Fibroblast of lung (primary cell): ENCODE data around the gene SUGP2. TPM values are rescaled to one million over a fixed set of nuclear protein-coding genes. Genes with fewer than 3 reads are reported as not detected.

ENCODE experiments used
- DNase-seq, 2 donors: peaks; one replicate each; pipeline versions ENCODE4 v3.0.0 to v3.0.0-alpha.2; 2010; ENCODE audit warnings: low read depth in 2 of 2
- H2AFZ ChIP-seq: 2 replicates; pipeline ENCODE4 v1.5.1; 2012; ENCODE audit warnings: low read length, control low read depth, inconsistent platforms
- H3K27ac ChIP-seq: 2 replicates; pipeline ENCODE4 v1.5.1; 2011; ENCODE audit warnings: low read length, control low read depth; ENCODE audit not compliant: insufficient read depth
- H3K27me3 ChIP-seq: 2 replicates; pipeline ENCODE4 v1.5.1; 2011; ENCODE audit warnings: mild to moderate bottlenecking, low read length; ENCODE audit not compliant: control insufficient read depth, insufficient read depth
- H3K36me3 ChIP-seq: 2 replicates; pipeline ENCODE4 v1.5.1; 2011; ENCODE audit warnings: low read length; ENCODE audit not compliant: control insufficient read depth, insufficient read depth
- H3K4me1 ChIP-seq: 2 replicates; pipeline ENCODE4 v1.5.1; 2011; ENCODE audit warnings: low read length; ENCODE audit not compliant: control insufficient read depth, insufficient read depth; ENCODE audit errors: extremely low read depth
- H3K4me2 ChIP-seq: 2 replicates; pipeline ENCODE4 v1.5.1; 2011; ENCODE audit warnings: low read length, control low read depth; ENCODE audit not compliant: insufficient read depth; ENCODE audit errors: extremely low read depth
- H3K4me3 ChIP-seq, 4 experiments: fragments of 200-600 bp in 1 of 4; sonication (generic) in 1 of 4; replicated peaks in 1 of 4; 2 replicates each; pipeline ENCODE4 v1.5.1; 2011 to 2016; ENCODE audit warnings: low read length in 4 of 4, low read depth in 3 of 4, mild to moderate bottlenecking in 3 of 4, control low read depth in 2 of 4, inconsistent platforms in 1 of 4, mixed read lengths in 1 of 4; ENCODE audit not compliant: insufficient read depth in 1 of 4; ENCODE audit errors: control extremely low read depth in 1 of 4
- H3K79me2 ChIP-seq: 2 replicates; pipeline ENCODE4 v1.5.1; 2012; ENCODE audit warnings: mild to moderate bottlenecking, low read length, inconsistent platforms; ENCODE audit not compliant: control insufficient read depth, insufficient read depth
- H3K9ac ChIP-seq: 2 replicates; pipeline ENCODE4 v1.5.1; 2011; ENCODE audit warnings: mild to moderate bottlenecking, low read length, control low read depth; ENCODE audit not compliant: insufficient read depth
- H3K9me3 ChIP-seq: 2 replicates; pipeline ENCODE4 v1.5.1; 2012; ENCODE audit warnings: low read depth, low read length; ENCODE audit not compliant: control insufficient read depth, insufficient read depth
- H4K20me1 ChIP-seq: 2 replicates; pipeline ENCODE4 v1.5.1; 2011; ENCODE audit warnings: low read length; ENCODE audit not compliant: control insufficient read depth, insufficient read depth; ENCODE audit errors: extremely low read depth
- EZH2 ChIP-seq: IDR thresholded peaks from 2 replicates; pipeline ENCODE4 v1.5.1; 2012; ENCODE audit warnings: low read length, control low read depth, mild to moderate bottlenecking; ENCODE audit errors: missing control alignments
- polyA plus RNA-seq, 2 donors: library from polyadenylated mRNA; depleted of rRNA in 1 of 2; stranded (reverse) in 1 of 2; unstranded in 1 of 2; fragments of >200 nt; gene quantifications; 2 replicates each; pipeline ENCODE4 v1.2.1, GENCODE V29; 2011 to 2012; ENCODE audit warnings: missing spikeins in 1 of 2
- total RNA-seq: library from RNA; depleted of rRNA; stranded (reverse); fragments of >200 nt; gene quantifications from 2 replicates; pipeline ENCODE4 v1.2.1, GENCODE V29; 2014
- TF ChIP-seq, protein P1 (sequence below), 2 donors: IDR thresholded peaks in 1 of 2; conservative IDR thresholded peaks in 1 of 2; 1 replicate in 1 of 2; 2 replicates in 1 of 2; pipeline ENCODE4 v1.5.1; 2011 to 2012; ENCODE audit warnings: low read length in 2 of 2, control low read depth in 1 of 2, inconsistent platforms in 1 of 2, low read depth in 1 of 2, mild to moderate bottlenecking in 1 of 2

Gene SUGP2
- total and polyA plus RNA-seq, 2 donors (not counting 1 experiment from before 2014, with no cell fraction given): 29.2 to 31.4 TPM

DNA sequence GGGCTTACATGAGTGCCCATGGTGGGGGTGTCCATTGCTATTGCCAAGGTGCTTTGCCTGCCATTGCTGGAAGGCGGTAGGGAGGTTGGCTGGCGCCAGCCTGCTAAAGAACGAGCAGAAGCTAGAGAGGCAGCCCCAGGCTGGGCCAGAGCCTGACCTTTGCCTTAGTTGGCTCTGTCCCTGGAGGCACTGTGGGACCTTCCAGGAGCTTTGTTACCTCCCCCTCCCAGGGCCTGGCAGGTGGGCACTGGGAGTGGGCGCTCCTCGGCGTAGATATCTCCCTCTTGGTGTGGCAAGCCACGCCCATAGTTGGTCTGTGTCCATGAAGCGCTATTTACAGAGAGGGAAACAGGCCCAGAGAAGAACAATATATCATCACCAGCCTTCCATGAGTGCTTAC, 28.2 kb upstream of the SUGP2 start:
- Histone ChIP-seq H4K20me1 (no peaks in the 10 kb centered on the region), H3K4me1 (peaks cover 17% of the 10 kb centered on the region), H3K27ac (no peak overlapping the region), H3K9me3 (no peaks in the 10 kb centered on the region), H2AFZ (no peak overlapping the region), H3K27me3 (no peaks in the 10 kb centered on the region), H3K4me2 (no peak overlapping the region), H3K36me3 (peaks cover 13% of the 10 kb centered on the region), H3K4me3 (no peak overlapping the region), H3K79me2 (no peaks in the 10 kb centered on the region), H3K9ac (no peak overlapping the region)
- TF ChIP-seq EZH2: no peak
- TF ChIP-seq, protein P1, sequence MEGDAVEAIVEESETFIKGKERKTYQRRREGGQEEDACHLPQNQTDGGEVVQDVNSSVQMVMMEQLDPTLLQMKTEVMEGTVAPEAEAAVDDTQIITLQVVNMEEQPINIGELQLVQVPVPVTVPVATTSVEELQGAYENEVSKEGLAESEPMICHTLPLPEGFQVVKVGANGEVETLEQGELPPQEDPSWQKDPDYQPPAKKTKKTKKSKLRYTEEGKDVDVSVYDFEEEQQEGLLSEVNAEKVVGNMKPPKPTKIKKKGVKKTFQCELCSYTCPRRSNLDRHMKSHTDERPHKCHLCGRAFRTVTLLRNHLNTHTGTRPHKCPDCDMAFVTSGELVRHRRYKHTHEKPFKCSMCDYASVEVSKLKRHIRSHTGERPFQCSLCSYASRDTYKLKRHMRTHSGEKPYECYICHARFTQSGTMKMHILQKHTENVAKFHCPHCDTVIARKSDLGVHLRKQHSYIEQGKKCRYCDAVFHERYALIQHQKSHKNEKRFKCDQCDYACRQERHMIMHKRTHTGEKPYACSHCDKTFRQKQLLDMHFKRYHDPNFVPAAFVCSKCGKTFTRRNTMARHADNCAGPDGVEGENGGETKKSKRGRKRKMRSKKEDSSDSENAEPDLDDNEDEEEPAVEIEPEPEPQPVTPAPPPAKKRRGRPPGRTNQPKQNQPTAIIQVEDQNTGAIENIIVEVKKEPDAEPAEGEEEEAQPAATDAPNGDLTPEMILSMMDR (conservative IDR thresholded peaks at IDR 0.05 in 1 of 2, IDR thresholded peaks at IDR 0.05 in 1 of 2; ENCODE audit: low read depth in 1 of 2, low read length in 2 of 2): no peak
- no peak for DNase-seq

DNA sequence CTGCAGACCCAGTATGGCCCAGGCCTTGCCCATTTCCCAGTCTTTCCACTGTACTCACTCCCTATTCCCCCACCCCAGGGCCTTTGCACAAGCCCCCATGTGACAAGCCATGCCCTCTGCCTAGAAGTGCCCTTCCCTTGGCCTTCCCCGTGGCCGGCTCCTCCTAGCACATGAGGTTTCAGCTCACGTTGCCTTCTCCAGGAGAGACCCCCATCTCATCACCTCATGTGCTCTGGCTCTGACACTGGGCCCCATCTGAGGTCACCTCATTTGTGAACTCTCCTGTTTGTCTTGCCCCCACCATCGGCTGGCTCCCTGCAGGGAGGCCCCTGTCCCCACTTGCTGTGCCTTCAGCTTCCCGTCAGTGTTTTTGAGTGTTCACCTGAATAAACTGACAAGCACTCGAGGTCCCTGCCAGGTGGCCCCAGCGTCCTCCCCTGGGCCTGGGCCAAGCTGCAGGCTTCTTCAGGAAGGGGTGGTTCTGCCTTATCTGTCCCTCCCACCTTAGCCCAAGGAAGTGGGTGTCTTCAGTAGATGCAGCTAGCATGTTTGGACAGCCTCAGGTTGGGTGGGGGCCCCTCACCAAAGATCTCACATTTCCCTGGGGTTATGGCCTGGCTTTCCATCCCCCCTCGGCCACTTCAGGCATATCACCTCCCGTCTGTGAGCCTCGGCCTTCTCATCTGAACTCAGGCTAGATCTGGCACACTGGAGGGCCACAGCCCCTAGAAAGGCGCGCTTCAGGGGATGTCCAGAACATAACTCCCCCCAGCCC, 26.7 kb upstream of the SUGP2 start:
- Histone ChIP-seq H4K20me1 (no peaks in the 10 kb centered on the region), H3K4me3 (no peak overlapping the region), H2AFZ (no peak overlapping the region), H3K27me3 (no peaks in the 10 kb centered on the region), H3K9me3 (no peaks in the 10 kb centered on the region), H3K4me1 (peaks cover 17% of the 10 kb centered on the region), H3K79me2 (no peaks in the 10 kb centered on the region), H3K36me3 (peaks cover 15% of the 10 kb centered on the region), H3K27ac (no peak overlapping the region), H3K4me2 (no peak overlapping the region), H3K9ac (no peak overlapping the region)
- no peak for DNase-seq
- TF ChIP-seq EZH2: no peak
- TF ChIP-seq, protein P1 (conservative IDR thresholded peaks at IDR 0.05 in 1 of 2, IDR thresholded peaks at IDR 0.05 in 1 of 2; ENCODE audit: low read depth in 1 of 2, low read length in 2 of 2): no peak

DNA sequence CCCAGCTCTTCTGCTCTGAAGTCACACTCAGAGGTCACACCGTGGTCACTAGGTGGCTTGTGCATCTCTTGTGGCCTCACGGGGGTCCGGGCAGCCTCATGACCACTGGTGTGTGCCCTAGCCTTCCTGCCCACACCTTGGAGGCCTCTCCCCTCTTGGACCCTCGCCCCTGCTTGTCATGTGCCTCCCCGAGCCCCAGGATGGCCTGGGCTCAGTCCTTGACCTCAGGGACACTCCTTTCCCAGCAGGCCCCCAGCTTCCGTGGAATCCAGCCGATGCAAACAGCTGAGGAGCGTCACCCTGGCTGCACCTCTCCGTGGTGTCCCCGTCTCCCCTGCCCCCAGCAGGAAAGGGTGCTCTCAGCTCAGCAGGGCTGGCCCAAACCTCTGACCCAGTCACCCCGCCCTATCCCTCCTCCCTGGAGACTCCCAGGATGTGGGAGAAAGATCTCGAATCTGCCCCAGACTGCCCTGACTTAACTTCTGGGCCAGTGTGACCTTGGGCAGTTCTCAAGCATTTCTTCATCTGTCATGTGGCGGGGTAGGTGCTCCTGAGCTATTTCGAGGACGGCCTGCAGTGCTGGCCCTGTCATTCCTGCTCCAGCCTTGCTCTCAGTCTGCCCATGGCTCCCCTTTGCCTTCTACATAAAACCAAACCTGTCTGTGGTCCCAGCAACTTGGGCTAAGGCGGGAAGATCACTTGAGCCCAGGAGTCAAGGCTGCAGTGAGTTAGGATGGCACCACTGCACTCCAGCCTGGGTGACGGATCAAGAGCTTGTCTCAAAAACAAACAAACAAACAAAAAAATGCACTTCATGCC, 25.9 kb upstream of the SUGP2 start:
- H3K9ac ChIP-seq: no peak overlapping the region
- no peak for TF ChIP-seq EZH2
- TF ChIP-seq, protein P1 (conservative IDR thresholded peaks at IDR 0.05 in 1 of 2, IDR thresholded peaks at IDR 0.05 in 1 of 2; ENCODE audit: low read depth in 1 of 2, low read length in 2 of 2): no peak
- no peak for DNase-seq
- H3K27me3 ChIP-seq: no peaks in the 10 kb centered on the region
- no peaks in the 10 kb centered on the region for H3K79me2 ChIP-seq
- no peak overlapping the region for H3K4me3 ChIP-seq
- peaks cover 14% of the 10 kb centered on the region for H3K4me1 ChIP-seq
- H3K36me3 ChIP-seq: peaks cover 23% of the 10 kb centered on the region
- no peak overlapping the region for H2AFZ ChIP-seq
- H3K4me2 ChIP-seq: no peak overlapping the region
- no peaks in the 10 kb centered on the region for H4K20me1 ChIP-seq
- no peak overlapping the region for H3K27ac ChIP-seq
- no peaks in the 10 kb centered on the region for H3K9me3 ChIP-seq
